Measurements from ENCODE around the gene SORCS3. TPM values are rescaled to one million over a fixed set of nuclear protein-coding genes. Genes with fewer than 3 reads are reported as not detected.

Gene SORCS3
- total and polyA plus RNA-seq, 2 of the 13 experiments (the other 11 are each of a cell fraction or from before 2014, with no cell fraction given), result 0.07 TPM; not detected in 1

- TF ChIP-seq ZHX2 (IDR thresholded peaks at IDR 0.05; ENCODE audit: low read depth) (no peak), ZHX2 (CRISPR knock-in tag; IDR thresholded peaks at IDR 0.05; ENCODE audit: borderline replicate concordance) (no peak), NR2C2 (CRISPR knock-in tag; IDR thresholded peaks at IDR 0.05; ENCODE audit: borderline replicate concordance) (no peak), ZNF687 (CRISPR knock-in tag; IDR thresholded peaks at IDR 0.05) (0 out of 2 replicates have a peak, but pooled peaks have one; percentile 15), ZNF251 (CRISPR knock-in tag; IDR thresholded peaks at IDR 0.05) (no peak), TFDP1 (CRISPR knock-in tag; IDR thresholded peaks at IDR 0.05; ENCODE audit: borderline replicate concordance) (peak; percentile 34; the same call in 1 of the 2 replicates), ZNF138 (CRISPR knock-in tag; IDR thresholded peaks at IDR 0.05; ENCODE audit: low read depth) (no peak), GZF1 (CRISPR knock-in tag; IDR thresholded peaks at IDR 0.05) (no peak), ZNF180 (CRISPR knock-in tag; IDR thresholded peaks at IDR 0.05; ENCODE audit: borderline replicate concordance, low read depth) (no peak), CBFB (CRISPR knock-in tag; IDR thresholded peaks at IDR 0.05) (no peak), ETV5 (CRISPR knock-in tag; IDR thresholded peaks at IDR 0.05; ENCODE audit: borderline replicate concordance) (no peak), HOXD1 (CRISPR knock-in tag; IDR thresholded peaks at IDR 0.05) (no peak), ATF5 (CRISPR knock-in tag; IDR thresholded peaks at IDR 0.05; ENCODE audit: low read depth) (no peak), HNF1B (CRISPR knock-in tag; IDR thresholded peaks at IDR 0.05) (no peak), ZFYVE20 (CRISPR knock-in tag; IDR thresholded peaks at IDR 0.05; ENCODE audit: borderline replicate concordance, low read depth) (no peak)
These were observed 1.7 kb downstream of the SORCS3 start (continued) for GRCh38 chr10:104642658-104643302.

All from HepG2 (cell line).